Thyroid gland (tissue), 4 donors: ENCODE data around the gene SLC30A1. TPM values are rescaled to one million over a fixed set of nuclear protein-coding genes. Genes with fewer than 3 reads are reported as not detected.
"Not testable (repeated sequence)": the region's sequence is repeated elsewhere in the genome, so short reads cannot be mapped to it uniquely, and the experiment has no call there.

ENCODE experiments used
- DNase-seq, 2 donors: peaks; one replicate each; pipeline ENCODE4 v3.0.0-alpha.2; 2019
- H3K27ac ChIP-seq, 3 donors: fragments of 200-600 bp; sonication (generic); 1 replicate in 2 of 3; 2 replicates in 1 of 3; pipeline ENCODE4 v1.5.1; 2016 to 2019; ENCODE audit warnings: mild to moderate bottlenecking in 1 of 3, moderate library complexity in 1 of 3
- H3K27me3 ChIP-seq: fragments of 200-600 bp; sonication (generic); one replicate; pipeline ENCODE4 v1.5.1; 2019
- H3K36me3 ChIP-seq, 2 donors: fragments of 200-600 bp; sonication (generic); one replicate each; pipeline ENCODE4 v1.5.1; 2016 to 2019
- H3K4me1 ChIP-seq, 2 donors: fragments of 200-600 bp; sonication (generic); one replicate each; pipeline ENCODE4 v1.5.1; 2017 to 2019
- H3K4me3 ChIP-seq, 3 donors: fragments of 200-600 bp; sonication (generic); replicated peaks in 1 of 3; 1 replicate in 2 of 3; 2 replicates in 1 of 3; pipeline ENCODE4 v1.5.1; 2016; ENCODE audit warnings: mild to moderate bottlenecking in 1 of 3
- H3K9me3 ChIP-seq: fragments of 200-600 bp; sonication (generic); one replicate; pipeline ENCODE4 v1.5.1; 2017
- CTCF ChIP-seq, 6 experiments: fragments of 200-600 bp in 3 of 6; fragments of 450-650 bp in 3 of 6; sonication (generic) in 3 of 6; IDR thresholded peaks; one replicate each; pipeline ENCODE4 v1.5.1; 2016 to 2019; ENCODE audit warnings: antibody characterized with exemption in 6 of 6, mild to moderate bottlenecking in 2 of 6, inconsistent platforms in 1 of 6, moderate library complexity in 1 of 6
- POLR2A ChIP-seq, 2 donors: fragments of 450-650 bp; IDR thresholded peaks; one replicate each; pipeline ENCODE4 v1.6.1; 2017; ENCODE audit warnings: antibody characterized with exemption in 2 of 2, mild to moderate bottlenecking in 2 of 2, moderate library complexity in 1 of 2
- WGBS, 2 donors: methylation state at CpG; one replicate each; pipeline ENCODE4 v1.1.5; 2017; 5-methylcytosine and 5-hydroxymethylcytosine counted together
- intact Hi-C: fragments of 100-400 bp; cut with DNase I; formaldehyde crosslinking; loops from one replicate; pipeline ENCODE4 v1.15.1; 2023
- total RNA-seq, 4 donors: library from RNA; depleted of rRNA; stranded (reverse); fragments of >200 nt; gene quantifications; one replicate each; pipeline ENCODE4 v1.2.3, GENCODE V29; 2016

Gene SLC30A1
- total RNA-seq, result 10 to 100 TPM; 22.7 to 36.0 (median 32.4) TPM

GRCh38 chr1:211578640-211579439, at the start of gene SLC30A1:
Gene SLC30A1, minus strand, starts transcription at chr1:211579161. Its CDS starts 549 bp downstream, at chr1:211578612.
- Histone ChIP-seq H3K4me3 (peak within 1 kb of the TSS; percentile 37 to 97 (median 70)), H3K4me1 (peaks cover 15 to 23% of the 10 kb centered on the region in 2 donors), H3K36me3 (peaks cover 7 to 8% of the 10 kb centered on the region in 2 donors), H3K9me3 (no peaks in the 10 kb centered on the region), H3K27me3 (no peaks in the 10 kb centered on the region), H3K27ac (peak within 1 kb of the TSS; percentile 88 to 93 (median 88))
- intact Hi-C loops, result loop anchor here (5.0 kb wide), 1 partner anchor 73 kb away; no protein-coding TSS in a partner anchor
- TF ChIP-seq POLR2A (IDR thresholded peaks at IDR 0.05) (peak; percentile 67 to 96), CTCF (IDR thresholded peaks at IDR 0.05) (no peak)
- DNase-seq, result peak; percentile 100
- WGBS, 2 donors, result 0 to 1% methylated on average over 3 to 22 of the region's 98 CpGs

- Histone ChIP-seq H3K9me3 (no peaks in the 10 kb centered on the region), H3K27me3 (no peaks in the 10 kb centered on the region), H3K36me3 (no peaks in the 10 kb centered on the region), H3K27ac (no peak overlapping the region), H3K4me1 (peaks cover 7 to 14% of the 10 kb centered on the region in 2 donors), H3K4me3 (no peak overlapping the region)
- DNase-seq, result no peak
- TF ChIP-seq CTCF (IDR thresholded peaks at IDR 0.05) (no peak), POLR2A (IDR thresholded peaks at IDR 0.05) (no peak)
- intact Hi-C loops, result no loop called here
- 60 to 72% methylated on average over 4 of the region's 4 CpGs for WGBS, 2 donors
These were observed 49.5 kb upstream of the SLC30A1 start for GRCh38 chr1:211628417-211628816.

GRCh38 chr1:211627259-211627658, 48.3 kb upstream of the SLC30A1 start:
- peaks cover 0 to 2% of the 10 kb centered on the region in 2 donors for H3K4me1 ChIP-seq
- intact Hi-C loops, result no loop called here
- no peaks in the 10 kb centered on the region for H3K36me3 ChIP-seq
- TF ChIP-seq POLR2A (IDR thresholded peaks at IDR 0.05) (no peak), CTCF (IDR thresholded peaks at IDR 0.05) (no peak)
- H3K4me3 ChIP-seq, result no peak overlapping the region
- H3K27me3 ChIP-seq, result no peaks in the 10 kb centered on the region
- 86 to 94% methylated on average over 4 of the region's 4 CpGs for WGBS, 2 donors
- no peak overlapping the region for H3K27ac ChIP-seq
- no peaks in the 10 kb centered on the region for H3K9me3 ChIP-seq
- no peak for DNase-seq

GRCh38 chr1:211625866-211626265, 46.9 kb upstream of the SLC30A1 start:
- intact Hi-C loops, H3K9me3 ChIP-seq, H3K27ac ChIP-seq, H3K4me1 ChIP-seq, H3K36me3 ChIP-seq, H3K27me3 ChIP-seq, H3K4me3 ChIP-seq, DNase-seq: not testable (repeated sequence)
- WGBS, 2 donors, result 84 to 97% methylated on average over 7 of the region's 7 CpGs

- Histone ChIP-seq H3K27ac (no peak overlapping the region), H3K4me3 (no peak overlapping the region), H3K36me3 (no peaks in the 10 kb centered on the region), H3K27me3 (no peaks in the 10 kb centered on the region), H3K4me1 (no peaks in the 10 kb centered on the region), H3K9me3 (no peaks in the 10 kb centered on the region)
- 87 to 91% methylated on average over 2 of the region's 2 CpGs for WGBS, 2 donors
- intact Hi-C loops, result no loop called here
- TF ChIP-seq POLR2A (IDR thresholded peaks at IDR 0.05) (no peak), CTCF (IDR thresholded peaks at IDR 0.05) (peak in 2 of 6 experiments; percentile 11 to 14)
- no peak for DNase-seq
These were observed 46.1 kb upstream of the SLC30A1 start for GRCh38 chr1:211625040-211625439.
